Measurements from ENCODE around the gene VAPB. TPM values are rescaled to one million over a fixed set of nuclear protein-coding genes. Genes with fewer than 3 reads are reported as not detected.

The VAPB gene
- total RNA-seq, 2 donors from 2014 or later: 57.4 to 63.5 TPM

DNA sequence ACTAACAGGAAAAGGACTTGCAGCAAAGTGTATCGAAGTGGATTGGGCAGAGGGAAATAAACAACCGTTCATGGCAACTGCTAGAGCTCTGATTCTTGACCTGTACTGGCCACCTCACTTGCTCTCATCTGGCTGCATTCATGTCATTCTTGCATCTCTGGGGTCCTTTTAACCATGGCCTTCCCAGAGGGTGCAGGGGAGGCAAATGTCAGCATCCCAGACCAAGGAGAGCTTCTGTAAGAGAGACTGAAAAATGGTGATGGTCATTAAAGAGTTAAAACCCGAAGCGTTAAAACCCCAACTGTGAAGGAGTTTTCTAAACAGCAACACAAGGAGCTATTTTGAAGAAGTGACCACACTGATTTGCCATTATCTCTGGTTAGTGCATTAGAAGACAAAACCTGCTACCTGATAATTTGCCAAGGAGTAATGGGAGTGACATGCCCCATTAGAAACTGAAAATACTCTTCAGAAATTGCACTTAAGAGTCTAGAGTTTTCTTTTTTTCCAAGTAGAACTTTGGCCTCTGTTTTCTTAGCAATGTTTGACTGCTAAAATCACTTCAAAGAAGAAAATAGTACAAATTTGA lies 63.7 kb downstream of the VAPB start:
- Histone ChIP-seq H3K27ac (no peak overlapping the region), H3K9me3 (no peaks in the 10 kb centered on the region), H3K4me1 (no peaks in the 10 kb centered on the region), H3K4me3 (no peak overlapping the region), H3K9ac (ENCODE audit: low read depth in 2 of 2, low read length in 2 of 2) (no peak overlapping the region), H3K27me3 (no peaks in the 10 kb centered on the region), H3K36me3 (no peaks in the 10 kb centered on the region)
- TF ChIP-seq, protein P1, sequence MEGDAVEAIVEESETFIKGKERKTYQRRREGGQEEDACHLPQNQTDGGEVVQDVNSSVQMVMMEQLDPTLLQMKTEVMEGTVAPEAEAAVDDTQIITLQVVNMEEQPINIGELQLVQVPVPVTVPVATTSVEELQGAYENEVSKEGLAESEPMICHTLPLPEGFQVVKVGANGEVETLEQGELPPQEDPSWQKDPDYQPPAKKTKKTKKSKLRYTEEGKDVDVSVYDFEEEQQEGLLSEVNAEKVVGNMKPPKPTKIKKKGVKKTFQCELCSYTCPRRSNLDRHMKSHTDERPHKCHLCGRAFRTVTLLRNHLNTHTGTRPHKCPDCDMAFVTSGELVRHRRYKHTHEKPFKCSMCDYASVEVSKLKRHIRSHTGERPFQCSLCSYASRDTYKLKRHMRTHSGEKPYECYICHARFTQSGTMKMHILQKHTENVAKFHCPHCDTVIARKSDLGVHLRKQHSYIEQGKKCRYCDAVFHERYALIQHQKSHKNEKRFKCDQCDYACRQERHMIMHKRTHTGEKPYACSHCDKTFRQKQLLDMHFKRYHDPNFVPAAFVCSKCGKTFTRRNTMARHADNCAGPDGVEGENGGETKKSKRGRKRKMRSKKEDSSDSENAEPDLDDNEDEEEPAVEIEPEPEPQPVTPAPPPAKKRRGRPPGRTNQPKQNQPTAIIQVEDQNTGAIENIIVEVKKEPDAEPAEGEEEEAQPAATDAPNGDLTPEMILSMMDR (IDR thresholded peaks at IDR 0.05): no peak
- no peak for DNase-seq
- intact Hi-C loops (cut with DNase I): no loop called here

DNA sequence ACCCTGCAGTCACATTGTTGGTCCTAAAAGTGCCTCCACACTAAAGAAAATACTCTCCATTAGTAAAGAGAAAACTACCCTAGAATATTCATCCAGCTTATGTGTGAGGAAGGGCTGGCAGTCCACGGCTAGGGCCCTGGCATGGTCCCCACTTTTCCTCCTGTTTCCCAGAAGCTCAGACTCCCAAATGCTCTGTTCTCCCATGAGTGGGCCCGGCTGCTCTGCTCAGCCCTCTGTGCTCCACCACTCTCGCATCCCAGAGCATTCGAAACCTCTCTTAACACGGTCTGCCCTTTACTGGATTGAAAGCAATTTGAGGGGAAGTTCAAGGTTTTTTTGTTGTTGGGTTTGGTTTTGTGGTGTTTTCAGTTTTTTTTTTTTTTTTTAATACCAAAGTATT lies 64.4 kb downstream of the VAPB start:
- Histone ChIP-seq H3K4me1 (no peaks in the 10 kb centered on the region), H3K36me3 (no peaks in the 10 kb centered on the region), H3K27ac (no peak overlapping the region), H3K9ac (ENCODE audit: low read depth in 2 of 2, low read length in 2 of 2) (no peak overlapping the region), H3K4me3 (no peak overlapping the region), H3K27me3 (no peaks in the 10 kb centered on the region), H3K9me3 (no peaks in the 10 kb centered on the region)
- DNase-seq: no peak
- TF ChIP-seq, protein P1 (IDR thresholded peaks at IDR 0.05): no peak
- intact Hi-C loops (cut with DNase I): no loop called here

DNA sequence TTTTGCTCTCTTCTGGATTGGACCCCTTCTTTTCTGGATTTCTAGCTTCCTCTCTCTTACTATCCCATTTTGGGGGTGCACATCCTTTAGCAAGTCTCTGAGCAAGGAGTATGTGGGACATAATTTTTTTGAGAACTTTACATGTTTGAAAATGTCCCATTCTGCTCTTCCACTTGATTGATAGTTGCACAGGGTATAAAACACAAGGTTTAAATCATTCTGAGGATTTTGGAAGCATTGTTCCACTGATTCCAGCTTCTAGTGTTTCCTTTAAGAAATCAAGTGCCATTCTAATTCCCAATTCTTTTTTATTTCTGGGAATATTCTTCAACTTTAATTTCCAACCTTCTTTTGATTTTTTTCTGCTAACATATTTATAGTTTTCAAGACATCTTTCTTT lies 65.4 kb downstream of the VAPB start:
- intact Hi-C loops (cut with DNase I): no loop called here
- TF ChIP-seq, protein P1 (IDR thresholded peaks at IDR 0.05): no peak
- H3K4me3 ChIP-seq: no peak overlapping the region
- no peaks in the 10 kb centered on the region for H3K27me3 ChIP-seq
- no peaks in the 10 kb centered on the region for H3K4me1 ChIP-seq
- H3K27ac ChIP-seq: no peak overlapping the region
- H3K9ac ChIP-seq (ENCODE audit: low read depth in 2 of 2, low read length in 2 of 2): no peak overlapping the region
- no peak for DNase-seq
- H3K36me3 ChIP-seq: no peaks in the 10 kb centered on the region
- H3K9me3 ChIP-seq: no peaks in the 10 kb centered on the region

DNA sequence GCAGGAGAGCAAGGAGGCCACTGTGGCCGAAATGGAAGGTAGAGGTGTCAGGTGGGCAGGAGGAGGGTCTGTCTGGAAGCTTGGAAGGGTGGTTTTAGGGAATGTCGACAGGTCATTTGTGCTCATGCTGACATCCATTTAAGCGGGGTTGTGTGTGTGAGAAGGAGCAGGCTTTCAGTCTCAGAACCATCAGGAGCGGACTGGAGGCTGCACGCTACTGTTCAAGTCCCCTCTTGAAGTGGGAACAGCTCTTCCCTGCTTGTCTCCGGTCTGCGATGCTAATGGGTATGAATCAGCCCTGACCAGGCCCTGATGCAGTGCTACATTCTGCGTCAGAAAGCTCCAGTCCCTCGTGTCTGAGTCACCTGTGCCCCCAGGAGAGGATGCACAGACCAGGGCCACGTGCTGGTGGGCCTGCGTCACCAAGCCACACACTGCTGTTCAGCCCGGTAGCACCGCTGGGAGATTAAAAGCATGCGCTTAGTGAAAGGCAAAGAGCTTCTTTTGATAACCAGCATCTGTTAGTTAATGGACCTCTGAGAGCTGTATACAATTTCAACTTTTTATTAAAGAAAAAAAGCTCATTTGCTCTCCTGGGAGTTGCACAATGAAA lies 68.2 kb downstream of the VAPB start:
- Histone ChIP-seq H3K4me1 (no peaks in the 10 kb centered on the region), H3K27ac (no peak overlapping the region), H3K36me3 (no peaks in the 10 kb centered on the region), H3K9me3 (no peaks in the 10 kb centered on the region), H3K4me3 (no peak overlapping the region), H3K9ac (ENCODE audit: low read depth in 2 of 2, low read length in 2 of 2) (no peak overlapping the region), H3K27me3 (no peaks in the 10 kb centered on the region)
- DNase-seq: no peak
- TF ChIP-seq, protein P1 (IDR thresholded peaks at IDR 0.05): no peak
- intact Hi-C loops (cut with DNase I): no loop called here

DNA sequence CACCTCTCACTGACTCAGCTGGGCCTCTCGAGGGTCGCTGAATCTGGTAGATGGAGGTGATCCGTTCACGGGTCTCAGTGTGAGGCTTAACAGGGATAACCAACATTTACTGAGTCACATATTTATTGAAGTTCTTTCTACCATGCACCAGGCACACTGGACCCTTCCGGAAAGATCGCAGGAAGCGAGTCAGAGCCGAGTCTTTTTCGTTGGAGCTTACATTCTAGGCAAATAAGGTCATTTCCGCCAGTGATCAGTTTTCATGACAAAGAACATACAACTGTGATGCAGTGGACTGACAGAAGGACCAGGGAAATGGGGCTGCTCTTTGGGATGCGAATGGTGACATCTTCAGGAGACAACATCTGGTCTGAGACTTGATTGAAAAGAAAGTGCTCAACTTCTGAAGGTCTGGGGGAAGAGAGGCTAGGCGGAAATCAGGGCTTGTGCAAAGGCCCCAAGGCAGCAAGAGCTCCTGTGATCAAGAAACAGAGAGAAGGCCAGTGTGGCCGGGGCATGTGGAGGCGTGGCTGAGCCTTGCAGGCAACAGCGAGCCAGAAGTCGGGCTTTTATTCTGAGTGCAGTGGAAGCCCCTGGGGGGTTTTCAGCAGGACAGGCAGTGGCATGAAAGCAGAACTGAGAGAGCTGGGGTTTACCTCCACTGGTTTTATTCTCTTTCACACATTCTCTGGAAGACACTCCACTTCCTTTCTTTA lies 69.5 kb downstream of the VAPB start:
- no peak overlapping the region for H3K27ac ChIP-seq
- intact Hi-C loops (cut with DNase I): no loop called here
- no peak overlapping the region for H3K9ac ChIP-seq (ENCODE audit: low read depth in 2 of 2, low read length in 2 of 2)
- no peak for DNase-seq
- TF ChIP-seq, protein P1 (IDR thresholded peaks at IDR 0.05): no peak
- no peaks in the 10 kb centered on the region for H3K27me3 ChIP-seq
- H3K4me1 ChIP-seq: no peaks in the 10 kb centered on the region
- no peaks in the 10 kb centered on the region for H3K36me3 ChIP-seq
- H3K9me3 ChIP-seq: no peaks in the 10 kb centered on the region
- no peak overlapping the region for H3K4me3 ChIP-seq
